ENCODE measurements around the gene RTKN.

DNA sequence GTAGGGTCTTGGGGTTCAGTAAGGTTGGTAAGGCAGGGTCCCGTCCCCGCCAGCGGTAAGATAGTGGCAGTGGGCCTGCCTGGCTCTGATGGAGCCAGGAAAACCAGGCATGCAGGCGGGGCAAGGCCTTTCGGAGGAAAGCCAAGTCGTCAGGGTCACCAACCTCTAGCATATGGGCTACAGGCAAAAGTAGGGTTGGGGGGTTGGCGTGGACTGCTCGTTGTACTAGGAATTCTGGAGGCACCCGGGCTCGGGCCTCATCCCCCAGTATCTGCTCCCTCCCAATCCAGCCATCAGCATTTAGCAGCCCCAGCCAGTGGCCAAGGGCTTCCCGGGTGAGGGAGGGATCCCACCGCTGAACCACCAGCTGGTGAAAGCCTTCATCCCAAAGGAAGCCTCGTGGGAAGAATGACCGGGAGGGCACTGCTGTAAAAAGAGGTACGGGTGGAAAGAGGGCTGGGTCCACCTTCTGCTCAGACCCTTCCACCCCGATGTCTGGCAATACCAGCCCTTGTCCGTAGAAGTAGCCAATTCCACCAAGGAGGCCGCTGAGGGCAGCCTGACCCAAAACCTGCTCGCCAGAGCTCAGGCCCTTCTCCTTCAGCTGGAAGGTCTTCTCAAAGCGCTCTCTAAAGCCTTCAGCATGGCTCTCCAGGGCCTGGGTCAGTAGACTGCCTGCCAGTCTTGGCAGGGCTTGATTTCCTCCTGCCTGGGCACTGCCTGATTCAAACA lies 20.5 kb upstream of the RTKN start:
- TF ChIP-seq POLR2AphosphoS5 (IDR thresholded peaks at IDR 0.05) (no peak), POLR2A (IDR thresholded peaks at IDR 0.05) (no peak), EP300 (IDR thresholded peaks at IDR 0.05) (no peak)
- TF ChIP-seq, protein P1, sequence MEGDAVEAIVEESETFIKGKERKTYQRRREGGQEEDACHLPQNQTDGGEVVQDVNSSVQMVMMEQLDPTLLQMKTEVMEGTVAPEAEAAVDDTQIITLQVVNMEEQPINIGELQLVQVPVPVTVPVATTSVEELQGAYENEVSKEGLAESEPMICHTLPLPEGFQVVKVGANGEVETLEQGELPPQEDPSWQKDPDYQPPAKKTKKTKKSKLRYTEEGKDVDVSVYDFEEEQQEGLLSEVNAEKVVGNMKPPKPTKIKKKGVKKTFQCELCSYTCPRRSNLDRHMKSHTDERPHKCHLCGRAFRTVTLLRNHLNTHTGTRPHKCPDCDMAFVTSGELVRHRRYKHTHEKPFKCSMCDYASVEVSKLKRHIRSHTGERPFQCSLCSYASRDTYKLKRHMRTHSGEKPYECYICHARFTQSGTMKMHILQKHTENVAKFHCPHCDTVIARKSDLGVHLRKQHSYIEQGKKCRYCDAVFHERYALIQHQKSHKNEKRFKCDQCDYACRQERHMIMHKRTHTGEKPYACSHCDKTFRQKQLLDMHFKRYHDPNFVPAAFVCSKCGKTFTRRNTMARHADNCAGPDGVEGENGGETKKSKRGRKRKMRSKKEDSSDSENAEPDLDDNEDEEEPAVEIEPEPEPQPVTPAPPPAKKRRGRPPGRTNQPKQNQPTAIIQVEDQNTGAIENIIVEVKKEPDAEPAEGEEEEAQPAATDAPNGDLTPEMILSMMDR (IDR thresholded peaks at IDR 0.05): no peak

Measured in upper lobe of left lung (tissue), 4 donors.